Measurements from ENCODE around the gene MCRIP2.

The MCRIP2 gene

GRCh38 chr16:631808-632358 is 9.7 kb upstream of the MCRIP2 start:
- DNase-seq (ENCODE audit: low read depth in 2 of 2): no peak

GRCh38 chr16:632486-633335 is 8.9 kb upstream of the MCRIP2 start:
- no peak for DNase-seq (ENCODE audit: low read depth in 2 of 2)

GRCh38 chr16:633336-634050 is 8.1 kb upstream of the MCRIP2 start:
- no peak for DNase-seq (ENCODE audit: low read depth in 2 of 2)

- DNase-seq (ENCODE audit: low read depth in 2 of 2): no peak
Observed at GRCh38 chr16:634051-634670, 7.5 kb upstream of the MCRIP2 start.

GRCh38 chr16:634996-635395 is 6.6 kb upstream of the MCRIP2 start:
- DNase-seq (ENCODE audit: low read depth in 2 of 2): no peak

GRCh38 chr16:635573-636205 is 5.9 kb upstream of the MCRIP2 start:
- DNase-seq (ENCODE audit: low read depth in 2 of 2): no peak

- peak; percentile 91 to 92 for DNase-seq (ENCODE audit: low read depth in 2 of 2)
Observed at GRCh38 chr16:636206-637080, 5.2 kb upstream of the MCRIP2 start, which contains the start of gene METTL26. TSS of gene METTL26 (minus strand) at chr16:636305. CDS start at chr16:636290, 15 bp downstream.

GRCh38 chr16:637081-638018 is 4.3 kb upstream of the MCRIP2 start:
- DNase-seq (ENCODE audit: low read depth in 2 of 2): peak; percentile 86 to 95

GRCh38 chr16:638034-638543 is 3.5 kb upstream of the MCRIP2 start:
- no peak for DNase-seq (ENCODE audit: low read depth in 2 of 2)

GRCh38 chr16:638836-639235 is 2.8 kb upstream of the MCRIP2 start:
- no peak for DNase-seq (ENCODE audit: low read depth in 2 of 2)

GRCh38 chr16:640614-641013 is 1.0 kb upstream of the MCRIP2 start:
- DNase-seq (ENCODE audit: low read depth in 2 of 2): no peak

- no peak for DNase-seq (ENCODE audit: low read depth in 2 of 2)
Observed at GRCh38 chr16:642189-643049, 791 bp downstream of the MCRIP2 start.

- DNase-seq (ENCODE audit: low read depth in 2 of 2): no peak
Observed at GRCh38 chr16:643050-643368, 1.4 kb downstream of the MCRIP2 start.

GRCh38 chr16:644556-644955 is 2.9 kb downstream of the MCRIP2 start:
- no peak for DNase-seq (ENCODE audit: low read depth in 2 of 2)

- DNase-seq (ENCODE audit: low read depth in 2 of 2): no peak
Observed at GRCh38 chr16:645852-646678, 4.4 kb downstream of the MCRIP2 start.

GRCh38 chr16:646679-647172 is 5.1 kb downstream of the MCRIP2 start:
- no peak for DNase-seq (ENCODE audit: low read depth in 2 of 2)

- no peak for DNase-seq (ENCODE audit: low read depth in 2 of 2)
Observed at GRCh38 chr16:647173-647902, 5.7 kb downstream of the MCRIP2 start.

Measured in stimulated activated CD4-positive, alpha-beta T cell treated with anti-CD3 and anti-CD28 coated beads, Interleukin-4, amount 100 ng/mL, for 48 hours (primary cell).